Measurements from ENCODE around the gene IRF4.

Gene IRF4

DNA sequence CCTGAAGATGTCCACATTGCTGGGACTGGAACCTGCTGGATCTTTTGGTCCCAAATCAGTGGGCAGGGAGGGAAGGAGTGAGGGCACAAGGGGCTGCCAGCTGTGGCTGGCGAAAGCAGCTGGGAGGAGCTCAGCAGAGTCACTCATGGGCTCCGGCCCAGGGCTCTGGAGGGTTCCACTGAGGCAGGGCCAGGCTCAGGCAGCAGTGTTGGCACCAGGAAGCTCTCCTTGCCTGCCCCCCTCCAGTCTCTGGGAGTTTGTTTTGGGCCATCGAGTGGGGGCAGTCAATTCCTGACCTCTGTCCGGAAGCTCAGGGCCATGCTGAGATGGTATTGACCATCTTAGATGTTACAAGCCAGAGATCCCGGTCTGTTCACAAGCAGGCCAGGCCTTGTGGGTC, 39.1 kb upstream of the IRF4 start:
- Histone ChIP-seq H3K27me3 (replicated peaks; ENCODE audit: insufficient read depth, low read length) (no peaks in the 10 kb centered on the region), H3K27ac (ENCODE audit: low read length) (no peak overlapping the region), H2AFZ (ENCODE audit: low read length) (no peak overlapping the region), H3K79me2 (ENCODE audit: low read length) (0 out of 2 replicates have a peak, but pooled peaks cover under 1% of the 10 kb centered on the region), H3K9ac (ENCODE audit: low read length) (no peak overlapping the region), H3K9me2 (replicated peaks; ENCODE audit: insufficient read depth, low read length) (no peaks in the 10 kb centered on the region), H3K4me2 (ENCODE audit: low read depth, low read length) (no peak overlapping the region), H3K36me3 (replicated peaks; ENCODE audit: insufficient read depth, low read length) (peaks cover 5% of the 10 kb centered on the region; the same call in 1 of the 2 replicates), H3F3A (ENCODE audit: insufficient read depth, low read length) (no peaks in the 10 kb centered on the region), H4K20me1 (ENCODE audit: insufficient read depth, low read length) (no peaks in the 10 kb centered on the region), H3K4me3 (ENCODE audit: low read length) (no peak overlapping the region), H3K4me1 (ENCODE audit: low read length) (no peaks in the 10 kb centered on the region), H3K9me3 (replicated peaks; ENCODE audit: insufficient read depth, low read length) (no peaks in the 10 kb centered on the region)
- DNase-seq, result no peak
- TF ChIP-seq EZH2 (optimal IDR thresholded peaks at IDR 0.05; ENCODE audit: low read depth, low read length), result no peak

DNA sequence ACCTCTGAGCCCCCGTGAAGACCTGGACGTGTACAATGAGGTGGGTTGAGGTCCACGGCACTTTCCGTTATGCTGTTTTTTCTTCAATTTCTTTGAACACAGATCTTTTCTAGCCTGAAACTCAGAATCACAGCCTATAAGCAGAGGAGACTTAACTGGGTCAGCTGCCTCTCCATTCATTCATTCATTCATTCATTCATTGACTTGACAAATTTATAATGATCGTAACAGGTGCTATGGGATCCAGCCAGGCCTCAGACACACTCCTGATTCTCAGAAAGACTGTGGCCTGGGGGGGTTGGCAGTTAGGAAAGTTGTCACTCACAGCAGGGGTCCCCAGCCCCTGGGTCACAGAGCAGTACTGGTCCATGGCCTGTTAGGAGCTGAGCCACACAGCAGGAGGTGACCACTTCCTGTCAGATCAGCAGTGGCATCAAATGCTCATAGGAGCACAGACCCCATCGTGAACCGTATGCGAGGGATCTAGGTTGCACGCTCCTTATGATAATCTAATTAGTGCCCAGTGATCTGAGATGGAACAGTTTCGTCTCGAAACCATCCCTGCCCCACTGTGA, 38.6 kb upstream of the IRF4 start:
- H3K4me2 ChIP-seq (ENCODE audit: low read depth, low read length), result no peak overlapping the region
- H3K9ac ChIP-seq (ENCODE audit: low read length), result no peak overlapping the region
- no peaks in the 10 kb centered on the region for H3F3A ChIP-seq (ENCODE audit: insufficient read depth, low read length)
- no peak for DNase-seq
- H4K20me1 ChIP-seq (ENCODE audit: insufficient read depth, low read length), result no peaks in the 10 kb centered on the region
- no peaks in the 10 kb centered on the region for H3K27me3 ChIP-seq (replicated peaks; ENCODE audit: insufficient read depth, low read length)
- TF ChIP-seq EZH2 (optimal IDR thresholded peaks at IDR 0.05; ENCODE audit: low read depth, low read length) (no peak), EZH2phosphoT487 (IDR thresholded peaks at IDR 0.05; ENCODE audit: low read length) (no peak)
- TF ChIP-seq, protein P1, sequence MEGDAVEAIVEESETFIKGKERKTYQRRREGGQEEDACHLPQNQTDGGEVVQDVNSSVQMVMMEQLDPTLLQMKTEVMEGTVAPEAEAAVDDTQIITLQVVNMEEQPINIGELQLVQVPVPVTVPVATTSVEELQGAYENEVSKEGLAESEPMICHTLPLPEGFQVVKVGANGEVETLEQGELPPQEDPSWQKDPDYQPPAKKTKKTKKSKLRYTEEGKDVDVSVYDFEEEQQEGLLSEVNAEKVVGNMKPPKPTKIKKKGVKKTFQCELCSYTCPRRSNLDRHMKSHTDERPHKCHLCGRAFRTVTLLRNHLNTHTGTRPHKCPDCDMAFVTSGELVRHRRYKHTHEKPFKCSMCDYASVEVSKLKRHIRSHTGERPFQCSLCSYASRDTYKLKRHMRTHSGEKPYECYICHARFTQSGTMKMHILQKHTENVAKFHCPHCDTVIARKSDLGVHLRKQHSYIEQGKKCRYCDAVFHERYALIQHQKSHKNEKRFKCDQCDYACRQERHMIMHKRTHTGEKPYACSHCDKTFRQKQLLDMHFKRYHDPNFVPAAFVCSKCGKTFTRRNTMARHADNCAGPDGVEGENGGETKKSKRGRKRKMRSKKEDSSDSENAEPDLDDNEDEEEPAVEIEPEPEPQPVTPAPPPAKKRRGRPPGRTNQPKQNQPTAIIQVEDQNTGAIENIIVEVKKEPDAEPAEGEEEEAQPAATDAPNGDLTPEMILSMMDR (IDR thresholded peaks at IDR 0.05; ENCODE audit: low read length), result no peak
- H2AFZ ChIP-seq (ENCODE audit: low read length), result no peak overlapping the region
- no peaks in the 10 kb centered on the region for H3K4me1 ChIP-seq (ENCODE audit: low read length)
- H3K9me2 ChIP-seq (replicated peaks; ENCODE audit: insufficient read depth, low read length), result no peaks in the 10 kb centered on the region
- peaks cover 4% of the 10 kb centered on the region; the same call in 1 of the 2 replicates for H3K36me3 ChIP-seq (replicated peaks; ENCODE audit: insufficient read depth, low read length)
- H3K27ac ChIP-seq (ENCODE audit: low read length), result no peak overlapping the region
- no peaks in the 10 kb centered on the region for H3K79me2 ChIP-seq (ENCODE audit: low read length)
- H3K9me3 ChIP-seq (replicated peaks; ENCODE audit: insufficient read depth, low read length), result no peaks in the 10 kb centered on the region
- H3K4me3 ChIP-seq (ENCODE audit: low read length), result no peak overlapping the region

DNA sequence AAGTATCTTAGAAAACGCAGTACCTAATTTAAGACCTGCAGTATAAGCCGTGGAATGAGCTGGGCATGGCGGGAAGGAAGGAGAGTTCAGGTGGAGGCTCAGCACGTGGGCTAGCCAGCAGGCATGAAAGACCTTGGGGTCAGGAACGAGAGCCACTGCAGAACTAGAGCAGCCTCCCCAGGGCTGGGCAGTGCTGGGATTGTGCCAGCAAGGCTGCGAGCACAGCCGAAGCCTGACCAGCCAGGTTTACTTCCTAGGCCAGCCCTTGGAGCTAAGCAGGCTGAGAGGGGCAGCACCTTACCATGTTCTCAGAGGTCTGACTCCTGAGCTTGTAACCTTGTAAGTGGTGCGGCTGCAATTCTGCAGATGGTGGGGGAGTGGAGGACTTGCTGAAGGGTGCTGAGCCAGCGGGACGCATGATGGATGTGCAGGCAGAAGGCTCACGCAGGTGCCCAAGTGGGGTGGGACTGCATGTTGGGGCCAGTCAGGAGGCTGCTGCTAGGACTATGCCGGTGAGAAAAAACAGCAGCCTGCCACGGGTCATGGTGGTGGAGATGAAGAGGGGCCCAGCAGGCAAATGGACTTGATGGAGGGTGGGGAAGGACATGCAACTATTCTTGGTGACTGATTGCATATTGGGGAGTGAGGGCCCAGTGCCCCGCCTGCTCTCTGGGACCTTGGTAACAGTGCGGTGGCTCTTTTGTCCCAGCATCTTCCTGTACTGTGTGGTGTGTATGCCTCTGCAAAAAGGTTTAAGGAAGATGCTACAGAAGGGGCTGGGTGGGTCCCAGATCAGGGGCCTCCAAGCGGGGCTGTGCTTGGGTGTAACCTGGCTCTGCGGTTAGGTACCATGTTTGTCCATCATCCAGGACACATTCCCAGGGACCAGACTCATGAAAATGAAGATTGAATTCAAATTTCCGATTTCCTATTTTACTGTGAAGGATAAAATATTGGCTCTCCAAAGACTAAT, 37.6 kb upstream of the IRF4 start:
- Histone ChIP-seq H2AFZ (ENCODE audit: low read length) (no peak overlapping the region), H3K4me2 (ENCODE audit: low read depth, low read length) (no peak overlapping the region), H3K9me2 (replicated peaks; ENCODE audit: insufficient read depth, low read length) (no peaks in the 10 kb centered on the region), H3K4me1 (ENCODE audit: low read length) (no peaks in the 10 kb centered on the region), H3F3A (ENCODE audit: insufficient read depth, low read length) (no peaks in the 10 kb centered on the region), H3K36me3 (replicated peaks; ENCODE audit: insufficient read depth, low read length) (peaks cover 4% of the 10 kb centered on the region; the same call in 1 of the 2 replicates), H3K9ac (ENCODE audit: low read length) (no peak overlapping the region), H3K9me3 (replicated peaks; ENCODE audit: insufficient read depth, low read length) (no peaks in the 10 kb centered on the region), H3K27me3 (replicated peaks; ENCODE audit: insufficient read depth, low read length) (no peaks in the 10 kb centered on the region), H3K27ac (ENCODE audit: low read length) (no peak overlapping the region), H3K79me2 (ENCODE audit: low read length) (no peaks in the 10 kb centered on the region), H3K4me3 (ENCODE audit: low read length) (no peak overlapping the region), H4K20me1 (ENCODE audit: insufficient read depth, low read length) (no peaks in the 10 kb centered on the region)
- DNase-seq, result no peak
- no peak for TF ChIP-seq EZH2phosphoT487 (IDR thresholded peaks at IDR 0.05; ENCODE audit: low read length)
- TF ChIP-seq EZH2 (optimal IDR thresholded peaks at IDR 0.05; ENCODE audit: low read depth, low read length), result no peak
- TF ChIP-seq, protein P1 (IDR thresholded peaks at IDR 0.05; ENCODE audit: low read length), result no peak

Measured in MM.1S (cell line).